Kidney (tissue), 14 donors: Measurements from ENCODE around the gene NAA35. TPM values are rescaled to one million over a fixed set of nuclear protein-coding genes. Genes with fewer than 3 reads are reported as not detected.
A peak's percentile ranks its signal among the peaks of the same experiment; 100 is the strongest.

Source experiments
- DNase-seq, 5 donors: peaks; one replicate each; pipeline ENCODE4 v3.0.0-alpha.2; 2013 to 2020
- FAIRE-seq: peaks from 2 replicates; lab custom pipeline; 2012; peaks lifted over from hg19 to GRCh38; lab: Jason Lieb, UNC
- H3K27ac ChIP-seq, 2 donors: one replicate each; pipeline ENCODE4 v1.7.0; 2013; ENCODE audit warnings: low read depth in 2 of 2, low read length in 2 of 2, inconsistent platforms in 1 of 2
- H3K27me3 ChIP-seq: one replicate; pipeline ENCODE4 v1.7.1; 2013; ENCODE audit warnings: low read length, inconsistent platforms; ENCODE audit not compliant: control insufficient read depth, insufficient read depth
- H3K36me3 ChIP-seq, 3 donors: one replicate each; pipeline versions ENCODE4 v1.7.0 to v1.7.1; 2013; ENCODE audit warnings: low read length in 3 of 3, control low read depth in 1 of 3, inconsistent platforms in 1 of 3; ENCODE audit not compliant: insufficient read depth in 3 of 3, control insufficient read depth in 2 of 3
- H3K4me1 ChIP-seq, 3 donors: one replicate each; pipeline versions ENCODE4 v1.7.0 to v1.7.1; 2013; ENCODE audit warnings: low read length in 3 of 3, inconsistent platforms in 1 of 3, low read depth in 1 of 3; ENCODE audit not compliant: control insufficient read depth in 2 of 3, insufficient read depth in 2 of 3
- H3K4me3 ChIP-seq, 3 donors: one replicate each; pipeline versions ENCODE4 v1.7.0 to v1.8.1; 2013; ENCODE audit warnings: low read length in 3 of 3, control low read depth in 1 of 3, inconsistent platforms in 1 of 3
- H3K9ac ChIP-seq, 3 donors: one replicate each; pipeline versions ENCODE4 v1.7.0 to v1.7.1; 2013; ENCODE audit warnings: low read length in 3 of 3, control low read depth in 1 of 3, inconsistent platforms in 1 of 3
- H3K9me3 ChIP-seq, 3 donors: one replicate each; pipeline versions ENCODE4 v1.7.0 to v1.7.1; 2013; ENCODE audit warnings: low read length in 3 of 3, control low read depth in 1 of 3, inconsistent platforms in 1 of 3; ENCODE audit not compliant: control insufficient read depth in 2 of 3, insufficient read depth in 1 of 3
- intact Hi-C: fragments of 100-400 bp; cut with DNase I; formaldehyde crosslinking; loops from one replicate; pipeline ENCODE4 v1.11.1; 2022
- polyA plus RNA-seq: library from polyadenylated mRNA; stranded (reverse); fragments of 350-450 nt; fragmentation: Illumina TruSeq; extraction: RNeasy Lipid Tissue Mini Kit (QIAGEN cat#74804); gene quantifications from one replicate; pipeline ENCODE4 v1.2.3, GENCODE V29; 2014; ENCODE audit warnings: low read depth, low replicate concordance; ENCODE audit not compliant: insufficient read depth
- total RNA-seq: library from RNA; stranded (reverse); fragmentation: NEBNext Ultra II Directional; extraction: Animal tissue kit (Norgen Biotek cat#: 25700); gene quantifications from one replicate; pipeline ENCODE4 v1.2.1, GENCODE V29; 2021
- TF ChIP-seq, protein P1 (sequence below): IDR thresholded peaks from 3 replicates; pipeline ENCODE4 v1.5.1; 2012; ENCODE audit warnings: mild to moderate bottlenecking, moderate library complexity, borderline replicate concordance; ENCODE audit not compliant: insufficient read depth; ENCODE audit errors: extremely low read depth
- donor health status: control.
- donor health status: control.
- donor health status: control.
- donor health status: control.
- donor health status: control.
- donor health status: DM: yes; HTN: yes; CAD: no.
- donor health status: Normal renal cell carcinoma (clear cell type).

Gene NAA35
- total and polyA plus RNA-seq, 2 donors from 2014 or later: 10.8 to 25.3 TPM

GRCh38 chr9:86036555-86036954, 95.6 kb downstream of the NAA35 start:
- FAIRE-seq (no peak), DNase-seq (no peak)
- peaks cover 0 to 10% (median 2%) of the 10 kb centered on the region in 3 donors for H3K4me1 ChIP-seq
- H3K36me3 ChIP-seq: peaks cover 0 to 14% (median 12%) of the 10 kb centered on the region in 3 donors
- no peak overlapping the region for H3K9ac ChIP-seq
- H3K27me3 ChIP-seq: no peaks in the 10 kb centered on the region
- H3K27ac ChIP-seq: no peak overlapping the region
- H3K4me3 ChIP-seq: no peak overlapping the region
- TF ChIP-seq, protein P1, sequence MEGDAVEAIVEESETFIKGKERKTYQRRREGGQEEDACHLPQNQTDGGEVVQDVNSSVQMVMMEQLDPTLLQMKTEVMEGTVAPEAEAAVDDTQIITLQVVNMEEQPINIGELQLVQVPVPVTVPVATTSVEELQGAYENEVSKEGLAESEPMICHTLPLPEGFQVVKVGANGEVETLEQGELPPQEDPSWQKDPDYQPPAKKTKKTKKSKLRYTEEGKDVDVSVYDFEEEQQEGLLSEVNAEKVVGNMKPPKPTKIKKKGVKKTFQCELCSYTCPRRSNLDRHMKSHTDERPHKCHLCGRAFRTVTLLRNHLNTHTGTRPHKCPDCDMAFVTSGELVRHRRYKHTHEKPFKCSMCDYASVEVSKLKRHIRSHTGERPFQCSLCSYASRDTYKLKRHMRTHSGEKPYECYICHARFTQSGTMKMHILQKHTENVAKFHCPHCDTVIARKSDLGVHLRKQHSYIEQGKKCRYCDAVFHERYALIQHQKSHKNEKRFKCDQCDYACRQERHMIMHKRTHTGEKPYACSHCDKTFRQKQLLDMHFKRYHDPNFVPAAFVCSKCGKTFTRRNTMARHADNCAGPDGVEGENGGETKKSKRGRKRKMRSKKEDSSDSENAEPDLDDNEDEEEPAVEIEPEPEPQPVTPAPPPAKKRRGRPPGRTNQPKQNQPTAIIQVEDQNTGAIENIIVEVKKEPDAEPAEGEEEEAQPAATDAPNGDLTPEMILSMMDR: no peak
- H3K9me3 ChIP-seq: no peaks in the 10 kb centered on the region
- intact Hi-C loops: no loop called here

DNA sequence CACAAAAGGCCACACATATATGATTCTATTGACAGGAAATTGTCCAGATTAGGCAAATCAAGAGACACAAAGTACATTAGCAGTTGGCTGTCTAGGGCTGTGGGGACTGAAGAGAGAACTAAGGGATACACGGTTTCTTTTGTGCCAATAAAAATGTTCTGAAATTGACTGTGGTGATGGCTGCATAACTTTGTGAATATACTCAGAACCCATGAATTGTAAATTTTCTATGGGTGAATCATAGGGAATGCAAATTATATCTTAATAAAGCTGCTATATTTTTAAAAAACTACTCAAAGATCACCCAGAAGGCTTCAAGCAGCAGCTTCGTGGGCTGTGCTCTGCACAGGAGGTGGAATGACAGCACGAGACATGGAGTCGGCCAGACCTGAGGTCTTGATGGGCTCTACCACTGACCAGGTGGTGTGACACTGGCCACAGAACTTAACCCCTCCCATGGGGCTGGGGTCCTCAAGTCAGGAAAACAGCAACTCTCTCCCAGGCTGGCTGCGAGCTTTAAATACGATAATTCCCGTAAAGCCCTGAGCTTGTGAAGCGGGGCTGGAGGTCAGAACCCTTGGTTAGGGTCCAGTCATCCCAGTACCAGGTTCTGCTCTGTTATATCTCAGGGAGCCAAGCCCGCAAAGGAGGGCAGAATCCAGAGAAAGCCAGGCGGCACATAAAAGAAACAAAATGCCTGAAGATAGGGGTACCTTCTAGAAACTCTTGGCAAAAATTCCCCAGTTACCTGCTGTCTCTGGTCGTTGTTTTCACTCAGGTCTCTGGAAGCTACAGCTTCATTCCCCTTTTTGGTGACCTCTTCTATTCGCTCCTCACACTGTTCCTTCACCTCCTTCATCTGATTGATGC, 99.3 kb downstream of the NAA35 start:
- Histone ChIP-seq H3K27me3 (no peaks in the 10 kb centered on the region), H3K27ac (peak overlapping the region in 1 of 2 donors; percentile 42), H3K9ac (no peak overlapping the region), H3K4me1 (peaks cover 0 to 11% (median 8%) of the 10 kb centered on the region in 3 donors), H3K4me3 (no peak overlapping the region), H3K36me3 (peaks cover 0 to 4% (median 0%) of the 10 kb centered on the region in 3 donors), H3K9me3 (no peaks in the 10 kb centered on the region)
- no peak for FAIRE-seq
- intact Hi-C loops: no loop called here
- TF ChIP-seq, protein P1: no peak
- DNase-seq: no peak

GRCh38 chr9:86040861-86041155, 99.9 kb downstream of the NAA35 start:
- intact Hi-C loops: no loop called here
- H3K27ac ChIP-seq: peak overlapping the region; percentile 42 to 68
- H3K27me3 ChIP-seq: no peaks in the 10 kb centered on the region
- peaks cover 0 to 11% (median 8%) of the 10 kb centered on the region in 3 donors for H3K4me1 ChIP-seq
- TF ChIP-seq, protein P1: no peak
- H3K9me3 ChIP-seq: no peaks in the 10 kb centered on the region
- DNase-seq (no peak), FAIRE-seq (no peak)
- H3K9ac ChIP-seq: no peak overlapping the region
- peaks cover 0 to 4% (median 0%) of the 10 kb centered on the region in 3 donors for H3K36me3 ChIP-seq
- peak overlapping the region in 2 of 3 donors; percentile 53 to 57 for H3K4me3 ChIP-seq
